Activated CD8-positive, alpha-beta memory T cell treated with anti-CD3 and anti-CD28 coated beads for 1 hour (primary cell): ENCODE data around the gene NGB.

Experiments used
- DNase-seq, 2 donors: peaks; one replicate each; pipeline ENCODE4 v3.0.0-alpha.2; 2020; ENCODE audit warnings: low read depth in 1 of 2; ENCODE audit errors: extremely low read depth in 1 of 2

NGB gene

GRCh38 chr14:77265561-77266335 lies 5.3 kb downstream of the NGB start:
- DNase-seq: no peak

GRCh38 chr14:77265187-77265515 lies 5.9 kb downstream of the NGB start:
- no peak for DNase-seq

GRCh38 chr14:77264466-77265186 lies 6.4 kb downstream of the NGB start:
- DNase-seq: no peak

GRCh38 chr14:77260631-77261030 lies 10.4 kb downstream of the NGB start:
- DNase-seq: no peak

- no peak for DNase-seq
Observed at GRCh38 chr14:77260199-77260598, 10.8 kb downstream of the NGB start.

GRCh38 chr14:77259025-77259715 lies 11.8 kb downstream of the NGB start:
- DNase-seq: no peak

- no peak for DNase-seq
Observed at GRCh38 chr14:77258566-77258965, 12.4 kb downstream of the NGB start.

- no peak for DNase-seq
Observed at GRCh38 chr14:77257700-77258099, 13.3 kb downstream of the NGB start.

GRCh38 chr14:77256694-77257093 lies 14.3 kb downstream of the NGB start:
- no peak for DNase-seq

GRCh38 chr14:77253333-77254190 lies 17.4 kb downstream of the NGB start:
- DNase-seq: no peak

GRCh38 chr14:77251870-77252269 lies 19.1 kb downstream of the NGB start:
- DNase-seq: no peak

- no peak for DNase-seq
Observed at GRCh38 chr14:77250927-77251326, 20.1 kb downstream of the NGB start.

- DNase-seq: no peak
Observed at GRCh38 chr14:77249286-77249685, 21.7 kb downstream of the NGB start.

GRCh38 chr14:77248666-77249065 lies 22.3 kb downstream of the NGB start:
- DNase-seq: no peak

GRCh38 chr14:77246784-77247183 lies 24.2 kb downstream of the NGB start:
- no peak for DNase-seq

- no peak for DNase-seq
Observed at GRCh38 chr14:77245820-77246219, 25.2 kb downstream of the NGB start.

- DNase-seq: no peak
Observed at GRCh38 chr14:77243853-77244252, 27.2 kb downstream of the NGB start.

GRCh38 chr14:77242752-77243151 lies 28.3 kb downstream of the NGB start:
- no peak for DNase-seq

GRCh38 chr14:77241955-77242354 lies 29.1 kb downstream of the NGB start:
- DNase-seq: no peak

- DNase-seq: no peak
Observed at GRCh38 chr14:77240336-77240915, 30.6 kb downstream of the NGB start.

- no peak for DNase-seq
Observed at GRCh38 chr14:77239412-77239811, 31.6 kb downstream of the NGB start.
